IgD-negative memory B cell (primary cell): ENCODE data around the gene OOSP2. TPM values are rescaled to one million over a fixed set of nuclear protein-coding genes. Genes with fewer than 3 reads are reported as not detected.
"Not testable (repeated sequence)": the region's sequence is repeated elsewhere in the genome, so short reads cannot be mapped to it uniquely, and the experiment has no call there.

Experiments
- H3K27ac Mint-ChIP-seq, 3 donors: one replicate each; pipeline ENCODE4 v1.8.0; 2020 to 2022; ENCODE audit warnings: mild to moderate bottlenecking in 3 of 3, mixed read lengths in 3 of 3, moderate library complexity in 1 of 3
- H3K27me3 Mint-ChIP-seq: one replicate; pipeline ENCODE4 v1.8.0; 2021; ENCODE audit warnings: mixed read lengths
- H3K36me3 Mint-ChIP-seq: one replicate; pipeline ENCODE4 v1.8.0; 2020; ENCODE audit warnings: mild to moderate bottlenecking, mixed read lengths
- H3K4me1 Mint-ChIP-seq, 3 donors: one replicate each; pipeline ENCODE4 v1.8.0; 2020 to 2022; ENCODE audit warnings: mixed read lengths in 3 of 3, mild to moderate bottlenecking in 1 of 3
- H3K4me3 Mint-ChIP-seq, 4 donors: one replicate each; pipeline ENCODE4 v1.8.0; 2020 to 2022; ENCODE audit warnings: mild to moderate bottlenecking in 4 of 4, mixed read lengths in 4 of 4, moderate library complexity in 3 of 4
- H3K9me3 Mint-ChIP-seq, 3 donors: one replicate each; pipeline ENCODE4 v1.8.0; 2020 to 2021; ENCODE audit warnings: mixed read lengths in 3 of 3, mild to moderate bottlenecking in 1 of 3
- polyA plus RNA-seq: library from polyadenylated mRNA; unstranded; fragments of 300-500 nt; fragmentation: Illumina TruSeq; gene quantifications from one replicate; pipeline ENCODE4 v1.2.3, GENCODE V29; 2021

The OOSP2 gene, protein sequence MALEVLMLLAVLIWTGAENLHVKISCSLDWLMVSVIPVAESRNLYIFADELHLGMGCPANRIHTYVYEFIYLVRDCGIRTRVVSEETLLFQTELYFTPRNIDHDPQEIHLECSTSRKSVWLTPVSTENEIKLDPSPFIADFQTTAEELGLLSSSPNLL
- polyA plus RNA-seq = not detected

DNA sequence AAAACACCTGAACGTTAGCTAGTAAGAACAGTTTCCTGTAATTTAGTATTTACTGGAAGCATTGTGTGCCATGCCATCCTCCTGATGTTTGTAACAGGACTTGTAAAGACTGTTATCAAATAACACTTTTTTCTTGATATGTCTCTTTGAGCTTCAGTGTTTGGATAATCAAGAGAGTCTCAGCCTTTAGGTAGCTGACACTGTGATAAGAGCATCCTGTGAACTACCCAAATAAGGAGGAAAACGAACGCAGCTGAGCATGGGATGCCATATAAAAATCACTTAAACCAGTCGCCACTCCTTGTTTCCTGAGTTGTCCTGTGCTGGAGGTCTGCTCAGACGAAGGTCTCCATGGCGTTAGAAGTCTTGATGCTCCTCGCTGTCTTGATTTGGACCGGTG, at the start of gene OOSP2:
Gene OOSP2 (plus strand): TSS at position 301 of the 400 bp plus-strand sequence. CDS start 51 bp downstream, at position 352.
- Mint-ChIP-seq H3K27ac (no peak within 1 kb of the TSS), H3K4me3 (no peak within 1 kb of the TSS), H3K4me1 (no peaks in the 10 kb centered on the region), H3K36me3 (no peaks in the 10 kb centered on the region), H3K9me3 (no peaks in the 10 kb centered on the region), H3K27me3 (no peaks in the 10 kb centered on the region)

DNA sequence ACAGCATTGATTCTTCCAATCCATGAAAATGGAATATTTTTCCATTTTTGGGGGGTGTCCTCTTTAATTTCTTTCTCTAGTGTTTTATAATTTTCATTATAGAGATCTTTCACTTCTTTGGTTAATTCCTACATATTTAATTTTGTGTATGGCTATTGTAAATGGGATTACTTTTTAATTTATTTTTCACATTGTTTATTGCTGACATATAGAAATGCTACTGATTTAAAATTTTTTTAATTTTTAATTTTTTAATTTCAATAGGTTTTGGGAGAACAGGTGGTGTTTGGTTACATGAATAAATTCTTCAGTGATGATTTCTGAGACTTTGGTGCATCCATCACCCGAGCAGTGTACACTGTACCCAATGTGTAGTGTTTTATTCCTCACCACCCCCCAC, 49.8 kb upstream of the OOSP2 start:
- no peaks in the 10 kb centered on the region for H3K36me3 Mint-ChIP-seq
- no peaks in the 10 kb centered on the region for H3K4me1 Mint-ChIP-seq
- H3K4me3 Mint-ChIP-seq = peak overlapping the region in 1 of 4 donors; percentile 18
- peaks cover 4 to 25% (median 9%) of the 10 kb centered on the region in 3 donors for H3K9me3 Mint-ChIP-seq
- H3K27me3 Mint-ChIP-seq = peaks cover 3% of the 10 kb centered on the region
- H3K27ac Mint-ChIP-seq = no peak overlapping the region

DNA sequence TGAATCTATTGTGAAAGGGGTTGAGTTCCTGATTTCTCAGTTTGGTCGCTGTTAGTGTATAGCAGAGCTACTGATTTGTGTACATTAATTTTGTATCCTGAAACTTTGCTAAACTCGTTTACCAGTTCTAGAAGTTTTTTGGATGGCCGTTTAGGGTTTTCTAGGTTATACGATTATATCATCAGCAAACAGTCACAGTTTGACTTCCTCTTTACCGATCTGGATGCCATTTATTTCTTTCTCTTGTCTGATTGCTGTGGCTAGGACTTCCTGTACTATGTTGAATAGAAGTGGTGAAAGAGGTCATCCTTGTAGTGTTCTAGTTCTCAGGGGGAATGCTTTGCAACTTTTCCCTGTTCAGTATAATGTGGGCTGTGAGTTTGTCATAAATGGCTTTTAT, 47.8 kb upstream of the OOSP2 start:
- Mint-ChIP-seq H3K9me3 (peaks cover 4 to 25% (median 7%) of the 10 kb centered on the region in 3 donors), H3K36me3 (no peaks in the 10 kb centered on the region), H3K4me1 (no peaks in the 10 kb centered on the region), H3K27me3 (peaks cover 2% of the 10 kb centered on the region), H3K27ac (peak overlapping the region in 1 of 3 donors; percentile 24), H3K4me3 (no peak overlapping the region)

- peaks cover 12% of the 10 kb centered on the region for H3K27me3 Mint-ChIP-seq
- H3K36me3 Mint-ChIP-seq = no peaks in the 10 kb centered on the region
- no peak overlapping the region for H3K27ac Mint-ChIP-seq
- H3K9me3 Mint-ChIP-seq = peaks cover 0 to under 1% (median 0%) of the 10 kb centered on the region in 3 donors
- no peak overlapping the region for H3K4me3 Mint-ChIP-seq
- H3K4me1 Mint-ChIP-seq = no peaks in the 10 kb centered on the region
Measured at GRCh38 chr11:59997800-59998199, 42.4 kb upstream of the OOSP2 start.

GRCh38 chr11:59999691-60000090, 40.5 kb upstream of the OOSP2 start:
- Mint-ChIP-seq H3K4me3 (no peak overlapping the region), H3K27ac (no peak overlapping the region), H3K9me3 (no peaks in the 10 kb centered on the region), H3K27me3 (peaks cover 10% of the 10 kb centered on the region), H3K36me3 (no peaks in the 10 kb centered on the region), H3K4me1 (no peaks in the 10 kb centered on the region)

GRCh38 chr11:60003729-60004128, 36.5 kb upstream of the OOSP2 start:
- peak overlapping the region in 1 of 3 donors; percentile 37 for H3K27ac Mint-ChIP-seq
- no peaks in the 10 kb centered on the region for H3K36me3 Mint-ChIP-seq
- H3K9me3 Mint-ChIP-seq = no peaks in the 10 kb centered on the region
- H3K4me3 Mint-ChIP-seq = no peak overlapping the region
- H3K27me3 Mint-ChIP-seq = peaks cover 6% of the 10 kb centered on the region
- no peaks in the 10 kb centered on the region for H3K4me1 Mint-ChIP-seq

DNA sequence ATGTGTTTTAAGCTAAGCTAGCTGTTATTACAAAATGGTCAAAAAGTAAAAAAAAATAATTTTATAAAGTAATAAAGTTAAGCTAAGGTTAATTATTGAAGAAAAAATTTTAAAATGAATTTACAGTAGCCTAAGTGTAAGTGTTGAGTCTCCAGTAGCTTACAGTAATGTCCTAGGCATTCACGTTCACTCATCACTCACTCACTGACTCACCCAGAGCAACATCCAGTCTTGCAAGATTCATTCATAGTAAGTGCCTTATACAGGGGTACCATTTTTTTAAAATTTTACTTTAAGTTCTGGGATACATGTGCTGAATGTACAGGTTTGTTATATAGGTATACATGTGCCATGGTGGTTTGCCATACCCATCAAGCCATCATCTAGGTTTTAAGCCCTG, 34.8 kb upstream of the OOSP2 start:
- no peak overlapping the region for H3K27ac Mint-ChIP-seq
- H3K4me3 Mint-ChIP-seq = no peak overlapping the region
- H3K9me3 Mint-ChIP-seq = peaks cover 0 to 2% (median 0%) of the 10 kb centered on the region in 3 donors
- no peaks in the 10 kb centered on the region for H3K36me3 Mint-ChIP-seq
- no peaks in the 10 kb centered on the region for H3K4me1 Mint-ChIP-seq
- H3K27me3 Mint-ChIP-seq = peaks cover 1% of the 10 kb centered on the region

GRCh38 chr11:60016881-60017280, 23.3 kb upstream of the OOSP2 start, which contains the start of gene OOSP4B:
Gene OOSP4B (plus strand): TSS chr11:60017181.
- no peak within 1 kb of the TSS for H3K27ac Mint-ChIP-seq
- no peaks in the 10 kb centered on the region for H3K4me1 Mint-ChIP-seq
- H3K4me3 Mint-ChIP-seq = no peak within 1 kb of the TSS
- no peaks in the 10 kb centered on the region for H3K36me3 Mint-ChIP-seq
- peaks cover 6% of the 10 kb centered on the region for H3K27me3 Mint-ChIP-seq
- no peaks in the 10 kb centered on the region for H3K9me3 Mint-ChIP-seq

- Mint-ChIP-seq H3K4me1 (no peaks in the 10 kb centered on the region), H3K36me3 (no peaks in the 10 kb centered on the region)
Measured at GRCh38 chr11:60018058-60018457, 22.2 kb upstream of the OOSP2 start.

GRCh38 chr11:60020376-60020775, 19.8 kb upstream of the OOSP2 start:
- not testable (repeated sequence) for H3K27me3 Mint-ChIP-seq, H3K4me3 Mint-ChIP-seq, H3K27ac Mint-ChIP-seq, H3K4me1 Mint-ChIP-seq, H3K36me3 Mint-ChIP-seq, H3K9me3 Mint-ChIP-seq

More at GRCh38 chr11:60018058-60018457, 22.2 kb upstream of the OOSP2 start:
- Mint-ChIP-seq H3K27me3 (peaks cover 4% of the 10 kb centered on the region), H3K9me3 (no peaks in the 10 kb centered on the region), H3K4me3 (no peak overlapping the region), H3K27ac (no peak overlapping the region)

- Mint-ChIP-seq H3K4me3 (no peak overlapping the region), H3K27ac (no peak overlapping the region), H3K36me3 (no peaks in the 10 kb centered on the region), H3K4me1 (no peaks in the 10 kb centered on the region), H3K27me3 (peaks cover 3% of the 10 kb centered on the region), H3K9me3 (peaks cover 0 to 2% (median 0%) of the 10 kb centered on the region in 3 donors)
Measured at GRCh38 chr11:60029015-60029632, 11.1 kb upstream of the OOSP2 start.

- H3K4me3 Mint-ChIP-seq, H3K36me3 Mint-ChIP-seq, H3K27me3 Mint-ChIP-seq, H3K9me3 Mint-ChIP-seq, H3K27ac Mint-ChIP-seq, H3K4me1 Mint-ChIP-seq: not testable (repeated sequence)
Measured at GRCh38 chr11:60050422-60050821, 10.2 kb downstream of the OOSP2 start.

DNA sequence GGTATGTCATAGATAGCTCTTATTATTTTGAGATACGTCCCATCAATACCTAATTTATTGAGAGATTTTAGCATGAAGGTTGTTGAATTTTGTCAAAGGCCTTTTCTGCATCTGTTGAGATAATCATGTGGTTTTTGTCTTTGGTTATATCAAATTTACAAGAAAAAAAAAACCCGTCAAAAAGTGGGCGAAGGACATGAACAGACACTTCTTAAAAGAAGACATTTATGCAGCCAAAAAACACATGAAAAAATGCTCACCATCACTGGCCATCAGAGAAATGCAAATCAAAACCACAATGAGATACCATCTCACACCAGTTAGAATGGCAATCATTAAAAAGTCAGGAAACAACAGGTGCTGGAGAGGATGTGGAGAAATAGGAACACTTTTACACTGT, 10.6 kb downstream of the OOSP2 start:
- H3K27ac Mint-ChIP-seq, H3K36me3 Mint-ChIP-seq, H3K4me1 Mint-ChIP-seq, H3K27me3 Mint-ChIP-seq, H3K4me3 Mint-ChIP-seq, H3K9me3 Mint-ChIP-seq: not testable (repeated sequence)

- no peaks in the 10 kb centered on the region for H3K36me3 Mint-ChIP-seq
- H3K27ac Mint-ChIP-seq = no peak within 1 kb of the TSS
Measured at GRCh38 chr11:60056349-60056969, 16.2 kb downstream of the OOSP2 start, which contains the start of gene MS4A3. Gene MS4A3 (plus strand): TSS chr11:60056665. CDS start chr11:60061161, 4,496 bp downstream.

GRCh38 chr11:60059052-60059451, 18.8 kb downstream of the OOSP2 start:
- peaks cover 0 to 2% (median 0%) of the 10 kb centered on the region in 3 donors for H3K4me1 Mint-ChIP-seq
- peaks cover 9% of the 10 kb centered on the region for H3K27me3 Mint-ChIP-seq
- no peak overlapping the region for H3K4me3 Mint-ChIP-seq
- H3K36me3 Mint-ChIP-seq = no peaks in the 10 kb centered on the region
- H3K27ac Mint-ChIP-seq = no peak overlapping the region
- peaks cover 3 to 4% (median 3%) of the 10 kb centered on the region in 3 donors for H3K9me3 Mint-ChIP-seq

More at GRCh38 chr11:60056349-60056969, 16.2 kb downstream of the OOSP2 start, which contains the start of gene MS4A3:
- H3K9me3 Mint-ChIP-seq = peaks cover 2 to 3% (median 3%) of the 10 kb centered on the region in 3 donors
- H3K4me3 Mint-ChIP-seq = no peak within 1 kb of the TSS
- H3K4me1 Mint-ChIP-seq = no peaks in the 10 kb centered on the region
- H3K27me3 Mint-ChIP-seq = peaks cover 7% of the 10 kb centered on the region
